Aorta (tissue), 5 donors: ENCODE results near the gene COL5A1. TPM values are rescaled to one million over a fixed set of nuclear protein-coding genes. Genes with fewer than 3 reads are reported as not detected.
A peak's percentile ranks its signal among the peaks of the same experiment; 100 is the strongest.

Source experiments
- ATAC-seq: fragments of 200-7000 bp; cut with Tn5 transposase; one replicate; pipeline ENCODE4 v1.9.1; 2022; ENCODE audit warnings: moderate library complexity; ENCODE audit not compliant: low FRiP score
- DNase-seq, 2 donors: peaks; one replicate each; pipeline ENCODE4 v3.0.0-alpha.2; 2020
- H3K27ac ChIP-seq, 2 donors: one replicate each; pipeline ENCODE4 v1.5.1; 2013; ENCODE audit warnings: low read length in 2 of 2, mild to moderate bottlenecking in 2 of 2, moderate library complexity in 2 of 2, control low read depth in 1 of 2, inconsistent platforms in 1 of 2, low read depth in 1 of 2
- H3K27me3 ChIP-seq, 2 donors: one replicate each; pipeline ENCODE4 v1.6.1; 2013; ENCODE audit warnings: control low read depth in 1 of 2, low read length in 1 of 2, mild to moderate bottlenecking in 1 of 2, moderate library complexity in 1 of 2; ENCODE audit not compliant: insufficient read depth in 2 of 2, control insufficient read depth in 1 of 2
- H3K36me3 ChIP-seq, 2 donors: one replicate each; pipeline ENCODE4 v1.6.1; 2013; ENCODE audit warnings: control low read depth in 1 of 2, low read length in 1 of 2, mild to moderate bottlenecking in 1 of 2; ENCODE audit not compliant: insufficient read depth in 2 of 2, control insufficient read depth in 1 of 2
- H3K4me1 ChIP-seq, 2 donors: one replicate each; pipeline ENCODE4 v1.6.1; 2013; ENCODE audit warnings: low read length in 2 of 2, control low read depth in 1 of 2, mild to moderate bottlenecking in 1 of 2, moderate library complexity in 1 of 2; ENCODE audit not compliant: insufficient read depth in 2 of 2, control insufficient read depth in 1 of 2
- H3K4me3 ChIP-seq, 2 donors: one replicate each; pipeline ENCODE4 v1.5.1; 2013; ENCODE audit warnings: low read length in 2 of 2, control low read depth in 1 of 2, mild to moderate bottlenecking in 1 of 2
- H3K9me3 ChIP-seq: one replicate; pipeline ENCODE4 v1.6.1; 2013; ENCODE audit warnings: mild to moderate bottlenecking, low read length; ENCODE audit not compliant: control insufficient read depth
- WGBS, 2 donors: extraction: QIAGEN DNeasy Blood & Tissue Kit; methylation state at CpG; one replicate each; pipeline ENCODE4 v1.1.7; 2013; 5-methylcytosine and 5-hydroxymethylcytosine counted together
- intact Hi-C, 2 donors: fragments of 100-400 bp; cut with DNase I; formaldehyde crosslinking; loops; one replicate each; pipeline versions ENCODE4 v1.14.2 to v1.15.0; 2022
- polyA plus RNA-seq, 2 donors: library from polyadenylated mRNA; stranded (reverse); fragments of 200-250 nt; gene quantifications; one replicate each; pipeline ENCODE4 v1.2.3, GENCODE V29; 2013
- total RNA-seq, 2 donors: library from RNA; stranded (reverse); fragmentation: NEBNext Ultra II Directional; extraction: Animal tissue kit (Norgen Biotek cat#: 25700); gene quantifications; one replicate each; pipeline ENCODE4 v1.2.1, GENCODE V29; 2021
- donor health status: healthy with polysubstance abuse.
- donor health status: Bipolar disorder and iron deficiency.
- donor health status: DM: no; HTN: no; CAD: no.
- donor health status: DM: no; HTN: no; CAD: no.
- donor health status: DM: yes; HTN: yes; CAD: no.

Gene COL5A1
- total and polyA plus RNA-seq, 4 donors = 18.7 to 159 (median 82.8) TPM

DNA sequence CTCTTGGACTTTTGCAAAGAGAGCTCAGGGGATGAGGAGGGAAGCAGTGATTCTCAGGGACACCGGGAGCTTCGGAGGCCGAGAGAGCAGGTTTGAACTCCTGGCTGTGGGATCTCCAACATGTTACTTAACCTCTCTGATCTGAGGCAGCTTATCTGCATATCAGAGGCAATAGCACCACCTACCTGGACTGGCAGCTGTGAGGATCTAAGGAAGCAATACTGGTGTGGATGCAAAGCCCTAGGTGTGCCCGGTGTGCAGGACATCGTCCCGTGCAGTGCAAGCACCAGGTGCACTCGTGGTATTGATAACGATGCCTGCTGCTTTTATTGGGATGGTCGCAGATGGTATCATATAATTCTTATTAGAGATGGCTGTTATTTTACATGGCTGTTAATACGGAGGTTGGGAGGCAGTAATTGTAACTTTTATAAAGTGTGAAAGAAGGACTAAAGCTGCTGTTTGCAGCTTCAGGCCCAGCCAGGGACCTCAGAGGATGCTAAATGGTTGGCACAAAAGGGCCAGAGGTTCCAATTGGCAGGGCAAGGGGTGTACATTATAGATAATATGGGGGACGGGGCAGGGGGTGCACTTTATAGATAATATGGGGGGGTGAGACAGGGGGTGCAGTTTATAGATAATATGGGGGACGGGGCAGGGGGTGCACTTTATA, 14.9 kb downstream of the COL5A1 start:
- Histone ChIP-seq H3K9me3 (no peaks in the 10 kb centered on the region), H3K4me1 (no peaks in the 10 kb centered on the region), H3K27ac (no peak overlapping the region), H3K27me3 (no peaks in the 10 kb centered on the region), H3K4me3 (no peak overlapping the region), H3K36me3 (no peaks in the 10 kb centered on the region)
- ATAC-seq = no peak
- DNase-seq = peak in 1 of 2 donors; percentile 10
- intact Hi-C loops = loop anchor here in 1 of 2 donors (10.0 kb wide), 1 partner anchor 492 kb away; the partner anchor contains the start of gene RNU6ATAC
- WGBS, 2 donors = 59% methylated on average over 12 of the region's 12 CpGs

DNA sequence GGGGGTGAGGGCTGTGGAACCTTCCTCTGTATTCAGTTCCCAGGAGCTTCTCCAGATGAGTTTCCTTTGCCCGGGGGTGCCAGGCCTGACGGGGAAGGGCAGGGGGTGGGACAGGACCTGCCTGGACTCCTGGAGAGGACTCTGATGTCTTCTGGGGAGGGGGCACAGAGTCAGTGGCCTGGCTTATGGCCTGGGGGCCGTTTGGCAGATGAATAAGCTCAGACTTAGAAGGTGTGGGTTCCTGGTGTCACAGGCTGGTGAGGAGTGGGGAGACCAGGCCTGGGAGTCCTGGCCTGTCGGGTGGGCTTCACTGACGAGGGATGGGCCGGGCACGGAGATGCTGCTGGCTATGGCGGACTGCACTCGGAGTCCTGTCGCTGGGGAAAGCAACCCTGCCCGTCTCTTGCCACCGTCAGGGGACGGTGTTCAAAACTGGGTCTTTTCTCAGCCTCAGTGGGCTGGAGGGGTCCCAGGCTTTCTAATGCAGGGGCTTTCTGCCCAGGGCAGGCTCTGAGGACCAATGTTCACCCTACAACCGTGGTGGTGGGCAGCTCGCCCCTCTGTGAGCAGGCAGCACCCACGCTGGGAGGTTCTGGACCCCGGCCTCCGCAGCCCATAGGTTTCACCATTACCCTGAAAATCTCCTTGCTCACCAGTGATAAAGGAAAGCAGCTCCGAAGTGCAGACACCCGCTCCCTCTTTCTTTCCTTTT, 16.2 kb downstream of the COL5A1 start:
- WGBS, 2 donors = 68 to 69% methylated on average over 20 of the region's 20 CpGs
- no peaks in the 10 kb centered on the region for H3K9me3 ChIP-seq
- peak overlapping the region in 1 of 2 donors; percentile 10 for H3K27ac ChIP-seq
- no peak for ATAC-seq
- H3K4me3 ChIP-seq = no peak overlapping the region
- no peaks in the 10 kb centered on the region for H3K4me1 ChIP-seq
- peak; percentile 38 to 67 for DNase-seq
- intact Hi-C loops = loop anchor here in 1 of 2 donors (10.0 kb wide), 1 partner anchor 493 kb away; the partner anchor contains the start of gene RNU6ATAC
- H3K27me3 ChIP-seq = no peaks in the 10 kb centered on the region
- H3K36me3 ChIP-seq = no peaks in the 10 kb centered on the region

DNA sequence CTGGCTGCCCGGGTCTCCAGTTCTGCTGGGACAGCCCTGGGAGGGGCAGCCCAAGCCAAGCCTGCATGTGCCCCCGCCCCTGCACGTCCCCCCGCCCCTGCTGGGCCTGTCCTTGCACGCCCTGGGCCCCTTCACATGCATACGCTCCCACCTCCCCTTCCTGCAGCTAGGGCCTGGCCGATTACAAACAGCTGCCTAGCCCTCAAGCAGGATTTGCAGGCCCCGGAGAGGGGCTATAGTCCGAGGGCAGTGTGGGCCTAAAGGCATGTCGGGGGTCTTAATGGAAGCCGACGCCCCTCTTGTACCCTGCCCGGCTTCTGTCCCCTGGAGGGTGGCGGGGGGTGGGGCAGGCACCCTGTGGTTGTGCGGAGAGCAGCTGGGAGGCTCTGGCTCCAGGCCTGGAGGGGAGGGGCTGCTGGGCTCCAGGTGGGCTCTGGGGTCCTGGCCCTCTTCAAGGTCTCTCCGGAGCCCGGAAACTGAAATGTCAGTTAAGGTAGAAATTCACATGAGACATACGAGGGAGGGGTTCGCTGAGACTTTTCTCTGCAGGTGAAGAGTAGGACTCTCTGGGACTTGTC, 16.9 kb downstream of the COL5A1 start:
- peak in 1 of 2 donors; percentile 61 for DNase-seq
- H3K4me1 ChIP-seq = no peaks in the 10 kb centered on the region
- 54 to 56% methylated on average over 19 of the region's 19 CpGs for WGBS, 2 donors

DNA sequence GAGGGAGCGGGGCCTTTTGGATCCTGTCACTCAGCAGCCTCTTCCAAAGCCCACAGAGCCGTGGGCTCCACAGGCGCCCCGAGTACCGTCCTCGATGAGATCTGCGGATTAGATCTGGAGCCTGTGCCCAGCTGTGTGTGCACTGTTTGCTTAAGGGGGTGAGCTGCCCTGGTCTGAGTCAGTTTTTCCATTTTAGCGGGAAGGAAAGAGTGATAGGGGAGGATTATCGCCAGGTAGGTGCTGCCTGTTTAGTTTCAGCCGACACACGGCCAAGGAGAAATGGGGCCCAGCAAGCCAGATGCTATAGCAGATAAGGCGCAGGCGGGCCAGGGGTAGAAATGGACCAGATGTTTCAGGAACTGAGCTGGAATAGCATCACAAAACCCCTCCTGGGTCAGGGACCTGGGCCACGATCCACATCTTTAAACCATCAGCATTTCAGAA, 18.1 kb downstream of the COL5A1 start:
- Histone ChIP-seq H3K27ac (peak overlapping the region; percentile 23 to 82), H3K27me3 (no peaks in the 10 kb centered on the region), H3K36me3 (no peaks in the 10 kb centered on the region), H3K4me1 (no peaks in the 10 kb centered on the region), H3K4me3 (no peak overlapping the region), H3K9me3 (no peaks in the 10 kb centered on the region)
- no peak for ATAC-seq
- intact Hi-C loops = loop anchor here in 1 of 2 donors (10.0 kb wide), 1 partner anchor 495 kb away; the partner anchor contains the start of gene RNU6ATAC
- peak in 1 of 2 donors; percentile 72 for DNase-seq
- WGBS, 2 donors = 25 to 28% methylated on average over 14 of the region's 14 CpGs

More for the DNA sequence above, 16.9 kb downstream of the COL5A1 start:
- H3K4me3 ChIP-seq = no peak overlapping the region
- no peak for ATAC-seq
- intact Hi-C loops = loop anchor here in 1 of 2 donors (10.0 kb wide), 1 partner anchor 494 kb away; the partner anchor contains the start of gene RNU6ATAC
- no peaks in the 10 kb centered on the region for H3K36me3 ChIP-seq
- no peaks in the 10 kb centered on the region for H3K27me3 ChIP-seq
- no peaks in the 10 kb centered on the region for H3K9me3 ChIP-seq
- peak overlapping the region in 1 of 2 donors; percentile 9 for H3K27ac ChIP-seq

- DNase-seq = no peak
- Histone ChIP-seq H3K27ac (peak overlapping the region; percentile 3 to 90), H3K9me3 (no peaks in the 10 kb centered on the region), H3K27me3 (no peaks in the 10 kb centered on the region), H3K4me1 (no peaks in the 10 kb centered on the region), H3K36me3 (no peaks in the 10 kb centered on the region), H3K4me3 (no peak overlapping the region)
- intact Hi-C loops = no loop called here
- WGBS, 2 donors = 98 to 100% methylated on average over 1 of the region's 1 CpG
- no peak for ATAC-seq
Measured at GRCh38 chr9:134660407-134660806, 18.8 kb downstream of the COL5A1 start.

GRCh38 chr9:134661299-134661698, 19.7 kb downstream of the COL5A1 start:
- no peak for ATAC-seq
- 46 to 49% methylated on average over 6 of the region's 6 CpGs for WGBS, 2 donors
- intact Hi-C loops = no loop called here
- DNase-seq = no peak
- no peaks in the 10 kb centered on the region for H3K27me3 ChIP-seq
- H3K4me3 ChIP-seq = no peak overlapping the region
- H3K36me3 ChIP-seq = no peaks in the 10 kb centered on the region
- no peaks in the 10 kb centered on the region for H3K9me3 ChIP-seq
- H3K4me1 ChIP-seq = no peaks in the 10 kb centered on the region
- H3K27ac ChIP-seq = peak overlapping the region; percentile 3 to 90

- no peaks in the 10 kb centered on the region for H3K4me1 ChIP-seq
- H3K27me3 ChIP-seq = no peaks in the 10 kb centered on the region
- peak overlapping the region; percentile 3 to 90 for H3K27ac ChIP-seq
- no peaks in the 10 kb centered on the region for H3K9me3 ChIP-seq
- WGBS, 2 donors = 11 to 12% methylated on average over 11 of the region's 11 CpGs
- H3K36me3 ChIP-seq = no peaks in the 10 kb centered on the region
- peak; percentile 79 to 87 for DNase-seq
- intact Hi-C loops = no loop called here
- H3K4me3 ChIP-seq = no peak overlapping the region
- peak; percentile 72 for ATAC-seq
Measured at GRCh38 chr9:134661791-134662142, 20.2 kb downstream of the COL5A1 start.

DNA sequence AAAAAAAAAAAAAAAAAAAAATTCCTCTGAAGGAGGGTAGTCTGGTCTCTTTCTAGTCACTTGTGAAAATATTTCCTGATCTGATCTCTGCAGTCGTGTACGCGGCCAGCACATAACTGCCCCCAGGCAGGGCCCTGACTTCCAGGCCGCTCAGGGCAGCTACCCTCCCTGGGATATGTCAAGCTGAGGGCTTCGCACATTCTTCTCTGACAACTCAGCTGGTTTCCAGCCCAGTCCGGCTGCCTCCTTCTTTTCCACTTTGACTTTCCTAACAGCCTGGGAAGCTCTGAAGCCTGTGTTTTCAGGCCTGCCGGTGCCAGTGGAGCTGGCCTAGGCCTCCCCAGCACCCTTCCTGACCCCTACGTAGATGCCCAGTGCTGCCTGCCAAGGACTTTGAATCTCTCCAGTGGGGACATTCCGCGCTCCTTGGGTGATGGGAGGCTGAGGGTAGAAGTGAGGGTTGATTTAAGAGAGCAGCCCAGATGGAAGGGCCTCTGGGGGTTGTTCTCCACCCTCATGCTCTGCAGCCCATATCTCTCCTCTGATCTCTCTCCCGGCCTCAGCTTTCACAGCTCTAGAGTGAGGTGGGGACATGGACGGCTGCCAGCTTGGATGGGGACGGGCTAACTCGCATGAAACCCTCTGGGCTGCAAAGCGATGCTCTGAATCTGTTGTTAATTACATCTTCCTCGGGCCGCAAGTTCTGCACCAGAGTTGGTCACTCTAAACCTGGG, 20.7 kb downstream of the COL5A1 start:
- Histone ChIP-seq H3K4me3 (no peak overlapping the region), H3K27ac (peak overlapping the region; percentile 17 to 90), H3K9me3 (no peaks in the 10 kb centered on the region), H3K36me3 (no peaks in the 10 kb centered on the region), H3K27me3 (no peaks in the 10 kb centered on the region), H3K4me1 (no peaks in the 10 kb centered on the region)
- intact Hi-C loops = no loop called here
- DNase-seq (peak; percentile 83 to 87), ATAC-seq (peak; percentile 76)
- WGBS, 2 donors = 4 to 7% methylated on average over 17 of the region's 17 CpGs
